Stimulated activated CD8-positive, alpha-beta memory T cell treated with anti-CD3 and anti-CD28 coated beads, Interleukin-4, amount 100 ng/mL, for 24 hours (primary cell): ENCODE measurements around the gene AGXT.

ENCODE experiments used
- DNase-seq: peaks from one replicate; pipeline ENCODE4 v3.0.0-alpha.2; 2020; ENCODE audit warnings: low read depth

Gene AGXT

DNA sequence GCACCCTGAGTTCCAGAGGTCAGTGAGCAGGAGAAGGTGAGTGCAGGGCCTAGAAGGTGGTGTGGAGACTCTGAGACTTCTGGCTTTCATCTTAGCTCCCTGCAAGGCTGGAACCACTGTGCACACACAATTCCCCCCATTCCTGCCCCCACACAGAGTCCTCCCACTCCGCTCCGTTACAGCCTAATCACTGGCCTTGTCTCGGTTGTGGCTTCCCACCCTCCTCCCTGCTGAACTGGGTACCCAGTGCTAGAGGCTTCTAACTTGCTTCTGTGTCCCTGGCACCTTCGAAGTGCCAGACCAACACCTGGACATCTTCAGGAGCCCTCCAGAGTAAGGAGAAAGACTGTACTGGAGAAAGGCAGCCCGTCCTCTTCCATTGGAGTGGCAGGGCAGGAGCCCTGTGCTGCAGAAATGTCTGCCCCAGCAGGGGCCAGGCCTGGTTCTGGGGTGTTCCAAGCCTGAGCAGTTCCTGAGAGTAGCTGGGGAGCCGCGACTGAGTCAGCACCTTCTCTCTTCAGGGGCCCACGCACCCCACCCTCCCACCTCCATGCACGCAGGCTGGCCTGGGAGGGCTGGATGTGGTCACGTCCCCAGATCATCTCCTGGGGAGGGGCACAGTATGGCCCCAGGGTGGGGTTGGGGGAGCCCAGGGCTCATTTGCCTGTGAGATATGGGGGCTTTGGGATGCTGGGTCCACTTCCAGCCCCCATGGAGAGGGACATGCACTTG lies 60.9 kb downstream of the AGXT start:
- DNase-seq: no peak
